ENCODE results near the gene CENPU. TPM values are rescaled to one million over a fixed set of nuclear protein-coding genes. Genes with fewer than 3 reads are reported as not detected.

Gene CENPU
- total and polyA plus RNA-seq, 2 of the 13 experiments (the other 11 are each of a cell fraction or from before 2014, with no cell fraction given) = 11.7 to 35.8 TPM

GRCh38 chr4:184776821-184777220, 42.9 kb upstream of the CENPU start (continued):
- TF ChIP-seq HDAC1 (CRISPR knock-in tag; IDR thresholded peaks at IDR 0.05) (peak; percentile 51; the same call in 1 of the 2 replicates), RFX3 (CRISPR knock-in tag; IDR thresholded peaks at IDR 0.05) (no peak), ZNF256 (CRISPR knock-in tag; conservative IDR thresholded peaks at IDR 0.05) (no peak), SOX5 (CRISPR knock-in tag; IDR thresholded peaks at IDR 0.05; ENCODE audit: borderline replicate concordance) (peak; percentile 68; the same call in 1 of the 2 replicates), PLSCR1 (CRISPR knock-in tag; IDR thresholded peaks at IDR 0.05; ENCODE audit: borderline replicate concordance) (no peak), FOXP1 (IDR thresholded peaks at IDR 0.05) (peak; percentile 74; the same call in 1 of the 2 replicates), FOXP1 (CRISPR knock-in tag; IDR thresholded peaks at IDR 0.05) (peak; percentile 87)
- TF ChIP-seq, protein P1, sequence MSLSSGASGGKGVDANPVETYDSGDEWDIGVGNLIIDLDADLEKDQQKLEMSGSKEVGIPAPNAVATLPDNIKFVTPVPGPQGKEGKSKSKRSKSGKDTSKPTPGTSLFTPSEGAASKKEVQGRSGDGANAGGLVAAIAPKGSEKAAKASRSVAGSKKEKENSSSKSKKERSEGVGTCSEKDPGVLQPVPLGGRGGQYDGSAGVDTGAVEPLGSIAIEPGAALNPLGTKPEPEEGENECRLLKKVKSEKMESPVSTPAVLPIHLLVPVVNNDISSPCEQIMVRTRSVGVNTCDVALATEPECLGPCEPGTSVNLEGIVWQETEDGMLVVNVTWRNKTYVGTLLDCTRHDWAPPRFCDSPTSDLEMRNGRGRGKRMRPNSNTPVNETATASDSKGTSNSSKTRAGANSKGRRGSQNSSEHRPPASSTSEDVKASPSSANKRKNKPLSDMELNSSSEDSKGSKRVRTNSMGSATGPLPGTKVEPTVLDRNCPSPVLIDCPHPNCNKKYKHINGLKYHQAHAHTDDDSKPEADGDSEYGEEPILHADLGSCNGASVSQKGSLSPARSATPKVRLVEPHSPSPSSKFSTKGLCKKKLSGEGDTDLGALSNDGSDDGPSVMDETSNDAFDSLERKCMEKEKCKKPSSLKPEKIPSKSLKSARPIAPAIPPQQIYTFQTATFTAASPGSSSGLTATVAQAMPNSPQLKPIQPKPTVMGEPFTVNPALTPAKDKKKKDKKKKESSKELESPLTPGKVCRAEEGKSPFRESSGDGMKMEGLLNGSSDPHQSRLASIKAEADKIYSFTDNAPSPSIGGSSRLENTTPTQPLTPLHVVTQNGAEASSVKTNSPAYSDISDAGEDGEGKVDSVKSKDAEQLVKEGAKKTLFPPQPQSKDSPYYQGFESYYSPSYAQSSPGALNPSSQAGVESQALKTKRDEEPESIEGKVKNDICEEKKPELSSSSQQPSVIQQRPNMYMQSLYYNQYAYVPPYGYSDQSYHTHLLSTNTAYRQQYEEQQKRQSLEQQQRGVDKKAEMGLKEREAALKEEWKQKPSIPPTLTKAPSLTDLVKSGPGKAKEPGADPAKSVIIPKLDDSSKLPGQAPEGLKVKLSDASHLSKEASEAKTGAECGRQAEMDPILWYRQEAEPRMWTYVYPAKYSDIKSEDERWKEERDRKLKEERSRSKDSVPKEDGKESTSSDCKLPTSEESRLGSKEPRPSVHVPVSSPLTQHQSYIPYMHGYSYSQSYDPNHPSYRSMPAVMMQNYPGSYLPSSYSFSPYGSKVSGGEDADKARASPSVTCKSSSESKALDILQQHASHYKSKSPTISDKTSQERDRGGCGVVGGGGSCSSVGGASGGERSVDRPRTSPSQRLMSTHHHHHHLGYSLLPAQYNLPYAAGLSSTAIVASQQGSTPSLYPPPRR (CRISPR knock-in tag; IDR thresholded peaks at IDR 0.05; ENCODE audit: borderline replicate concordance) = peak; percentile 76; the same call in 1 of the 2 replicates
